Activated CD4-positive, alpha-beta T cell treated with anti-CD3 and anti-CD28 coated beads, Interleukin-10, Interleukin-2, amounts not matched to agents 100 ng/mL and 50 ng/mL, durations not matched to agents 16 hours and 8 hours (primary cell): Measurements from ENCODE around the gene NUBP2.

Experiments used
- DNase-seq: peaks from one replicate; pipeline ENCODE4 v3.0.0-alpha.2; 2020

NUBP2 gene

DNA sequence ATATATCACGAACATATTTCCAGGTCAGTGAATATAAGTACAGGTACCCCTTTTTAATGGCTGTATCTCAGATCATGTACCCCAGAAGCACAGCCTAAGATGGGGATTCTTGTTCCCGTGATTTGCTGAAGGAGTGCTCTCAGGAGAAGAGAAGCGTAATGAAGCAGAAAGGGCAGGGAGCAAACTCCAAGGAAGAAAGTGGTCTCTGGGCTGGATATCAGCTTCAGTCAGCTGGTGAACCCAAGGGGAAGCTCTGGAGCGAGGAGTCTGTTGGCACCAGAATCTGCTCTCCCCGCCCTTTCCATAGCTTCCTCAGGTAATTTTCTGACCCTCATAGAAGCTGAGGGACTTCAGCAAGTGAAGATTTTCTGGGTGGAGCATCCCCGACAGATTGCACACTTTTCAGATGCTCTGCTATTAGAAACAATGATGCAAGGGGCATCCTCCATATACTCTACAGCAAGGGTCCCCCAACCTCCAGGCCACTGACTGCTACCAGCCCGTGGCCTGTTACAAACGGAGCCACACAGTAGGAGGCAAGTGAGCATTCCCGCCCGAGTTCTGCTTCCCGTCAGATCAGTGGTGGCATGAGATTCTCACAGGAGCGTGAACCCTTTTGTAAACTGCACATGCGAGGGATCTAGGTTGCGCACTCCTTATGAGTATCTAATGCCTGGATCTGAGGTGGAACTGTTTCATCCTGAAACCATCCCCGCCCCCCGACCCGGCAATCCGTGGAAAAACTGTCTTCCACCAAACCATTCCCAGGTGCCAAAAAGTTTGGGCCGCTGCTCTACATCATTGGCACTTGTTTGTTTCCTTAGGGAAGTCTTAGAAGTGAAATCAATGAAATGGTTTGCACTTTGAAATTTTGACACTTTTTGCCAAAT, 48.7 kb downstream of the NUBP2 start:
- no peak for DNase-seq

DNA sequence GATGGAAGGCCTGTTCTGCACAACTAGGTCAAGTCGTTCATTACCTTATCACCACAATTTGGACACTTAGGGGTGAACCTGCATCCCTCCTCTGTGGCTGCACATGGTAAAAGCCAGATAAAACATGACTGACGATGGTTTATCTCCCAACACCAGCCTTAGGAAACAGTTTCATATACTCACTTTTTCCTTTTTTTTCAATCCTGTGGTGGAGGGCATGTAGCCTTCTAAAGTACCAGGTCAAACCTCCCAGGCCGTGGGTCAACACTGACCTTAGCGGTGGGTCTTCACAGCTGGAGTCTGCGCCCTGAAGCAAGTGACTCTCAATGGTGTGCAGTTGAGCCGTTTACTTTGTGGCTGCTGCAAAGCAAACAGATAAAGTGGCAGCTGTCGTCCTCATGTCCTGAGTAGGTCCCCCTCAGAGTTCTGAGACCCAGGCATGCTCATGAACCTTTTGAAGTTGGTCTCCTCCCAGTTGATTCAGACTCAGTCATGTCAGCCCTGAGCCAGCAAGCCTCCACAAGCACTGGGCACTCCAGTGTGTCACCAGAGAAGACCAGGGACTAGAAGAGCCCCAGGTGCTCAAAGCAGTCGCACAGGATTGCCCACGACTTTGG, 50.2 kb downstream of the NUBP2 start:
- no peak for DNase-seq

DNA sequence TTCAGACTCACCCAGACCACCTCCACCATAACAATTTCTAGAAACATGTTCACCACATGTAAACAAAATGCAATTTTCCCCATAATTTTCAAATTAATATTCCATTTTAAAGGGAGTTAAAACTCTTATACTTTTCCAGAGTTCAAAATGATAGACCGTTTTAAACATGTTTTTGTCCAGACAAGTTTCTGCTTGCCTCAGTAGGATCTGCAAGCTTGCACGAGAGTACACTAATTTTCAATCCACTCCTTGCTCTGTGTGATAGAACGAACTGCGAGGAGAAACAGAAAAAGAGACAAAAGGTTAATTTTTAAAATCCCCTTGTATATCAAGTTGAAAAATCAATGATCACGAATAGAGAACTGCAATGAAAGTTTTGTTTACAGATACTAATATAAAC, 51.3 kb downstream of the NUBP2 start:
- DNase-seq, result no peak
